H1 (cell line): ENCODE data around the gene CHMP1B. TPM values are rescaled to one million over a fixed set of nuclear protein-coding genes. Genes with fewer than 3 reads are reported as not detected.

Experiments used
- ATF2 ChIP-seq: IDR thresholded peaks from 2 replicates; pipeline ENCODE4 v1.6.1; 2012; ENCODE audit warnings: low read length, inconsistent platforms
- MAX ChIP-seq: IDR thresholded peaks from 2 replicates; pipeline ENCODE4 v1.6.1; 2012; ENCODE audit warnings: inconsistent platforms
- NANOG ChIP-seq: IDR thresholded peaks from 2 replicates; pipeline ENCODE4 v1.6.1; 2011; ENCODE audit warnings: low read length, low read depth, mild to moderate bottlenecking, inconsistent platforms; ENCODE audit not compliant: insufficient read depth, poor library complexity, severe bottlenecking
- TAF1 ChIP-seq: IDR thresholded peaks from 2 replicates; pipeline ENCODE4 v1.6.1; 2011; ENCODE audit warnings: mild to moderate bottlenecking, low read depth, low read length
- TEAD4 ChIP-seq: IDR thresholded peaks from 2 replicates; pipeline ENCODE4 v1.6.1; 2012; ENCODE audit warnings: low read depth, low read length, inconsistent platforms, mixed read lengths
- polyA plus RNA-seq, 7 experiments: library from polyadenylated mRNA; depleted of rRNA in 3 of 7; stranded (reverse) in 5 of 7; unstranded in 2 of 7; fragments of >200 nt in 5 of 7; fragments of 200-250 nt in 2 of 7; gene quantifications; 1 replicate in 5 of 7; 2 replicates in 1 of 7; 4 replicates in 1 of 7; pipeline versions ENCODE4 v1.2.1 to v1.2.3, GENCODE V29; 2011 to 2013; ENCODE audit warnings: missing spikeins in 2 of 7, mixed read lengths in 2 of 7
- total RNA-seq: library from RNA; stranded (reverse); fragmentation: NEBNext Ultra II Directional; extraction: Animal tissue kit (Norgen Biotek cat#: 25700); gene quantifications from 2 replicates; pipeline ENCODE4 v1.2.1, GENCODE V29; 2021

Gene CHMP1B
- total and polyA plus RNA-seq, 2 of the 8 experiments (the other 6 are each of a cell fraction or from before 2014, with no cell fraction given) = 30.5 to 43.2 TPM

- TF ChIP-seq TEAD4 (no peak), TAF1 (no peak), ATF2 (no peak), NANOG (no peak), MAX (no peak)
Observed at GRCh38 chr18:11817229-11817628, 34.0 kb upstream of the CHMP1B start (continued).
